Activated T-cell treated with anti-CD3 and anti-CD28 coated beads for 48 hours (primary cell): ENCODE data around the gene AHCTF1.

Experiments
- DNase-seq: peaks from one replicate; pipeline ENCODE4 v3.0.0-alpha.2; 2020; ENCODE audit warnings: low read depth

AHCTF1 gene, protein sequence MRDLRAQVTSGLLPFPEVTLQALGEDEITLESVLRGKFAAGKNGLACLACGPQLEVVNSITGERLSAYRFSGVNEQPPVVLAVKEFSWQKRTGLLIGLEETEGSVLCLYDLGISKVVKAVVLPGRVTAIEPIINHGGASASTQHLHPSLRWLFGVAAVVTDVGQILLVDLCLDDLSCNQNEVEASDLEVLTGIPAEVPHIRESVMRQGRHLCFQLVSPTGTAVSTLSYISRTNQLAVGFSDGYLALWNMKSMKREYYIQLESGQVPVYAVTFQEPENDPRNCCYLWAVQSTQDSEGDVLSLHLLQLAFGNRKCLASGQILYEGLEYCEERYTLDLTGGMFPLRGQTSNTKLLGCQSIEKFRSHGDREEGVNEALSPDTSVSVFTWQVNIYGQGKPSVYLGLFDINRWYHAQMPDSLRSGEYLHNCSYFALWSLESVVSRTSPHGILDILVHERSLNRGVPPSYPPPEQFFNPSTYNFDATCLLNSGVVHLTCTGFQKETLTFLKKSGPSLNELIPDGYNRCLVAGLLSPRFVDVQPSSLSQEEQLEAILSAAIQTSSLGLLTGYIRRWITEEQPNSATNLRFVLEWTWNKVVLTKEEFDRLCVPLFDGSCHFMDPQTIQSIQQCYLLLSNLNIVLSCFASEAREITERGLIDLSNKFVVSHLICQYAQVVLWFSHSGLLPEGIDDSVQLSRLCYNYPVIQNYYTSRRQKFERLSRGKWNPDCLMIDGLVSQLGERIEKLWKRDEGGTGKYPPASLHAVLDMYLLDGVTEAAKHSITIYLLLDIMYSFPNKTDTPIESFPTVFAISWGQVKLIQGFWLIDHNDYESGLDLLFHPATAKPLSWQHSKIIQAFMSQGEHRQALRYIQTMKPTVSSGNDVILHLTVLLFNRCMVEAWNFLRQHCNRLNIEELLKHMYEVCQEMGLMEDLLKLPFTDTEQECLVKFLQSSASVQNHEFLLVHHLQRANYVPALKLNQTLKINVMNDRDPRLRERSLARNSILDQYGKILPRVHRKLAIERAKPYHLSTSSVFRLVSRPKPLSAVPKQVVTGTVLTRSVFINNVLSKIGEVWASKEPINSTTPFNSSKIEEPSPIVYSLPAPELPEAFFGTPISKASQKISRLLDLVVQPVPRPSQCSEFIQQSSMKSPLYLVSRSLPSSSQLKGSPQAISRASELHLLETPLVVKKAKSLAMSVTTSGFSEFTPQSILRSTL (N-terminal part only)

DNA sequence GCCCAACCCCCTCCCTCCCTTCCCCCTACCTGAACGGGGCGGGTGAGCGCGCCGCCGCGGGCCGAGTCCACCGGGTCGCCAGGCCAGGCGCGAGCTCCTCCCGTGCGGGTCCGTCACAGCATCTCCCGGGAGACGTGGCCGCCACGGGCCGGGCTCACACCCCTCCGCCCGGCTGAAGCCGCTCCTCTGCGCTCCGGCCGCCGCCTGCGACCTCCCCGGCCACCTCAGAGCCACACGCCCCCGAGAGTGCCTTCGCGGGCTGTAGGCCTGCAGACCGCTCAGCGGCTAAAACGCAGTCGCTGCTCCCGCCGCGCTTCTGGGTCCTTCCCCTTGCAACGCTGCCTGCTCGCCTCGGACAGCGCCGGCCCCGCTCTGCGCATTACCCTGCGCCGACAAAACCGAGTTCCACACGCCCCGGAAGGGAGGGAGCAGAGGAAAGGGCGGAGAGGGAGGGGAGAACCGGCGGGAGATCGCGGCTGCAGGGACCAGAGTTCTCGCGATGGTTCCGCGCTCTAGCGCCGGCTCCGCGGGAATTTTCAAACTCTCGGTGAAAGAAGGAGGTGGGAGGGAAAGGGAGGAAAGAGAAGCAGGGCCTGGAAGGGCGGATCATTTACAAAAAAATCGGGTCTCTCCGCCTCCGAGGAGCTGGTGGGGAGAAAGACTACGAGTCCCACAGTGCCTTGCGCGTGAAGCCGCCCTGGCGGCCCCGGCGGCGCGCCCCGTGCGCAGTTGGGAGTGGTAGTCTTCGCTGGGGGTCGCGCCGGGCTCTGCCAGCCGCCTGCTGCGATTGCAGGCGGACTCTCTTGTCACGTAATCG, at the start of gene AHCTF1:
AHCTF1 (minus strand) TSS at position 400 of the 817 bp plus-strand sequence. CDS start 13,578 bp downstream, outside the sequence.
- peak; percentile 89 for DNase-seq

DNA sequence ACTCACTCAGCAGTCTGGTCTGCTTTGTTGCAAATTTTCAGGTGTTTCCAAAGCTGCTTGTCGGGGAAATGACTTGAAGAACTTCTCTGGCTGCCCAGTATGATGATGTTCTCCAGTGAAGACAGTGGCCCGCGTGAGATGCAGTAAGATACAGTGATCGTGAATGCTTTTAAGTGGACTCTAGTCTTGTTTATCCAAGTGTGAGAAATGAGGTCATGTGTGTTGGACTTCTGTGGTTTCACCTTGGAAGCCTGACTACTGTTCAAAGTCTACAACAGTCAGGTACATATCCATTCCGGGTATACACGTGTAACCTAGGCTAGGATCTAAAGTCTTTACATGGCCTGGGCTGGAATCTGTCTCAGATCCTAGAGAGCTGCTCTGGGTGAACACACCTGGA, 47.0 kb upstream of the AHCTF1 start:
- DNase-seq: no peak

DNA sequence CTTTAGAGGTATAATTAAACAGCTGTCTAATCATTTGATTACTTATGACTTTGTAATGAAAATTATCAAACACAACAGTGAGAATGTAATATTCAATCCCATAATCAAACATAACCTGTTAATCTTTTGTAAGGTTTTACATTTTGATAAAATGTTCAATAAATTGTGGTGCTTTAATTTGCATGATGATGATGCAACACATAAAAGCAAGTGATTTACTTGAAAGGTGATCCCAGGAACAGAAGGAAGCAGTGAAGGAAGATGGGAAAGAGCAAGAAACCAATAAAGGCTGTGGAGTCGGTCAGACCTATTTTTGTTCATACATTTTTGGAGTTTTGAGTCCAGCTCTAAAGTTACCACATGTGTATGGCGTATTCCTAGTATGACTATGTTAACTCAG, 46.5 kb upstream of the AHCTF1 start:
- DNase-seq: no peak

DNA sequence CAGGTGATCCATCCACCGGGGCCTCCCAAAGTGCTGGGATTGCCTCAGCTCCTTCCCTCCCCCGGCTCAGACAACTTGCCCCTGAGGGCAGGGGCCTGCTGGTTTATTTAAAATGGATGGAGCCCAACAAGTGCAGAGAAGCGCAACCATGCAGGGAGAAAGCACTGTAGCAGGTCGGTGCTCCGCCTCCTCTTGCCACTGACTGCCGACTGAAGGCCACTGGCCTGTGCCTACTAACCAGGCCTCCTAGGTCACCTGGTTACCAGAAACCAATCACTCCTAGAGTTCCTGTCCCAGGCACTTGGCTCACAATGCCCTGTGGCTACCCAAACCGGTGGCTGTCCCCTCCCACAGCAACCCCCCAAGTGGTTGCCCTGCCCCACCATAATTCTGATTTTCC, 40.2 kb upstream of the AHCTF1 start:
- no peak for DNase-seq

DNA sequence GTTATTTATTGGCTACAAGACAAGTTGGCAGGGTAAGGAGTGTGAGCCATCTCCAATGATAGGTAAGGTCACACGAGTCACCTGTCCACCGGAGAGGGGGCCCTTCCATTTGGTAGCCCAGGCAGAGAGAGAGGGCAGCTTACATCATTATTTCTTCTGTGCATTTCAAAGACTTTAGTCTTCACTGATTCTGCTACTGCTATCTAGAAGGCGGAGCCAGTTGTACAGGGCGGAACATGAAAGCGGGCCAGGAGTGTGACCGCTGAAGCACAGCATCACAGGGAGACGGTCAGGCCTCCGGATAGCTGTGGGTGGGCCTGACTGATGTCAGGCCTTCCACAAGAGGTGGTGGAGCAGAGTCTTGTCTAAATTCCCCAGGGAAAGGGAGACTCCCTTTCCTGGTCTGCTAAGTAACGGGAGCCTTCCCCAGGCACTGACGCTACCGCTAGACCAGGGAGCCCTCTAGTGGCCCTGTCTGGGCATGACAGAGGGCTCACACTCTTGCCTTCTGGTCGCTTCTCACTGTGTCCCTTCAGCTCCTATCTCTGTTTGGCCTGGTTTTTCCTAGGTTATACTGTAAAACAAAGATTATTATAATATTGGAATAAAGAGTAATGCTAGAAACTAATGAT, 39.5 kb upstream of the AHCTF1 start:
- DNase-seq: peak; percentile 27

DNA sequence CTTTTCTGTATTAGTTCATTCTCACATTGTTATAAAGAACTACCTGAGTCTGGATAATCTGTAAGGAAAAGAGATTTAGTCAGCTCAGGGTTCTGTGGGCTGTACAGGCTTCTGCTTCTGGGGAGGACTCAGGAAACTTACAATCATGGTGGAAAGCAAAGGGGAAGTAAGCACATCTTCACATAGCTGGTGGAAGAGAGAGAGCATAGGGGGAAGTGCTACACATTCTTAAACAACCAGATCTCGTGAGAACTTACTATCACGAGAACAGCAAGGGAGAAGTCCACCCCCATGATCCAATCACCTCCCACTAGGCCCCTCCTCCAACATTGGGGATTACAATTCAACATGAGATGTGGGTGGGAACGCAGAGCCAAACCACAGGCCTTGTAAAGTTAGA, 37.9 kb upstream of the AHCTF1 start:
- no peak for DNase-seq

DNA sequence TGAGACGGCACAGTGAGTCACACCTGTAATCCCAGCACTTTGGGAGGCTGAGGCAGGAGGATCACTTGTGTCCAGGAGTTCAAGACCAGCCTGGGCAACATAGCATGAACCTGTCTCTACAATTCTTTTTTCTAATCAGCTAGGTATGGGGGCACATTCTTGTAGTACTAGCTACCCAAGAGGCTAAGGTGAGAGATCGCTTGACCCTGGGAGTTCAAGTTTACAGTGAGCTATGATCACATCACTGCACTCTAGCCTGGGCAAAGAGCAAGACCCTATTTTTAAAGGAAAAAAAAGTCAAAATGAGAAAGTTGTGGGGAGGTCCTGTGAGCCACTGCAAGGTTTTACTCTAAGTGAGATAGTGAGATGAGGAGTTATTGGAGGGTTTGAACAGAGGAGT, 34.8 kb upstream of the AHCTF1 start:
- DNase-seq: no peak

DNA sequence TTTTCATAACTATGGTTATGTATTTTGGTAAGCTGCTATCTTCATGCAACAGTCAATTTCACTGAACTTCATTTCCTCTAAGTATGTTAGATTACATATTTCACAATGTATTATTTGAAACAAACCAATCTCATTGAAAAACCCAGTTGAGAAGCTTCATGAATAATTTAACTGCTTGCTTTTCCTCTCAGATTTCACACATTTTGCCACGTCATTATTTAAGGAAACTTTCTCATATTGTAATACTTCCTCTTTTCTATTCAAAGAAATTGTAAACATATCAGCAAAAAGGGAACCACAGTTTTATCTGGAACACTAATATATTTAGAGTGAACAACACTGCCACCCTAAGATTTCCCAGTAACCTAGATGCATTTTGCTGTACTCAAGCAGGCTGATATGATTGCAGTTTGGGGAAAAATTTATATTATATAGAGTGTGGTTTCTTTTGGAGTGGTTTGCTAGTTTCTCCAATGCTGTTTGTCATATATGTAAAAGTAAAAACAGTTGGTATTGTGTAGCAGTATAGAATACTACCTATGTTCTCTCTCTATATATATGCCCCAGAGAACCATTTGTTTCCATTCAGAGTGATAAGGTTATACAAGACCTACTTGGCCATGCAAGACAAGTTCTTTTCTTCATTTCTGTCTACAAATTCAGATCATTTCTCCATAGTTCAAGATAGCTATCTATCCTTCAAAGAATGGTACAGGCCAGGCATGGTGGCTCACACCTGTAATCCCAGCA, 28.4 kb upstream of the AHCTF1 start:
- no peak for DNase-seq

DNA sequence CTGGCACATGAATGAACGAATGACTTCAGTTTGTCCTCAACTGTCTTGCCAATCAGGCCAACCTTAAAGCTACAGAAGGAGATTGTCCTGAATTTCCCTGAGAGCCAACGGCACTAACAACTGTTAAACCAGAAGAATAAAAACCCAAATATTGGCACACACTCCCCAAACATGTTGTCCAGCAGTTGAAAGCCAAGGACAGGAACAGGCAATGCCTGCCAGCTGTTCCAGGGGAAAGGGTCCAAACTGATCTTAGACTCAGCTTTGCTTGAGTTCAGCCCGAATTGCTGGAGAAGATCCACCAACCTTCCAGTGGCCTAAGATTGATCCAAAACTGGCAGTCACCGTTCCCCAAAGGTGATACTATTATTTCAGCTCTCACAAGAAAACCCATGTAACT, 22.4 kb upstream of the AHCTF1 start:
- no peak for DNase-seq

DNA sequence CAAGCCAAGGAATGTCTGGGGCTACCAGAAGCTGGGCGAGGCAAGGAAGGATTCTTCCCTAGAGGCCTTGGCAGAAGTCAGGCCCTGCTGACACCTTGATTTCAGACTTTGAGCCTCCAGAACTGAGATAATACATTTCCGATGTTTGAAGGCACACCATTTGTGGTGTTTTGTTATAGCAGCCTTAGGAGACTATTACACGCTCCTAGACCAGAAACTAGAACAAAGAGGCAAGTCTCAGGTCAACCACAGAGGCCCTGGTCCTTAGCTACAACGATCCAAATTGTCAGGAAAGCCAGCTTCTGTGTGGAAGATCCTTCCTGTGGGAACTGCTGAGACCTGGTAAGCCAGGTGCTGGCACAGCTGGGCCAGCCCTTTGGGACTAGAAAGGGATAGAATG, 19.7 kb upstream of the AHCTF1 start:
- DNase-seq: no peak

DNA sequence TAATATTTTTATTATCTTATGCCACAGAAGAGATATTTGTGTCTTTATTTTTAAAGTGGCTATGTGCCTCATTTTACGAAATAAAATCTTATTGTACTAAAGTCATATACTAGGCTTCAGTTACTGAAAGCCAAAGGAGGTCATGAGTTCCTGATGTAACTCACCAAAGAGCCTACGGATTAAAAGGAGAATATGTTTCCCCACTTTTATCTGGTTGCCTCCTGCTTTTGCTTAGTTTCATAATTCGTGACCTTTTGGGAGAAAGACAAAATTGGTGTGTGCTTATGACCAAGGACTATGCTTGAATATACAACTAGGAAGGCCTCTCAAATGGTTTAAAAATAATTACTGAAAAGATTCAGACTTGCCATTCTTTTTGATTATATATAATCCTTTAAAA, 18.2 kb upstream of the AHCTF1 start:
- DNase-seq: no peak

DNA sequence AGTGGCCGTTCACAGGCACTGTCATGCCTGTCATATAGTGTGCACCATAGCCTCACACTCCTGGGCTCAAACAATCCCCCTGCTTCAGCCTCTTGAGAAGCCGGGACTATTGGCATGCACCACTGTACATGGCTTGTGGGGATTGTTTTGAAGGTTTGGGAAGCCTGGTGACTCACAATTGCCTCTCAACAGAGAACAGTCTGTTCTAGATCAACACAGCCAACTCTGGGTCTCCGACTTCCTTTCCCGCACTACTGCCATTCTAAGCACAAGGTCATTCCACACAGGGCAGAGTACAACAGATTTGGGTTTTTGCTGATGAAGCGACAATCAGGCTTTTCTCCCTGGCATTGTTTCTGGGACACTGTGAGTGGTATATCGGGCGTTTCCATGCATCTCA, 15.5 kb upstream of the AHCTF1 start:
- DNase-seq: no peak

DNA sequence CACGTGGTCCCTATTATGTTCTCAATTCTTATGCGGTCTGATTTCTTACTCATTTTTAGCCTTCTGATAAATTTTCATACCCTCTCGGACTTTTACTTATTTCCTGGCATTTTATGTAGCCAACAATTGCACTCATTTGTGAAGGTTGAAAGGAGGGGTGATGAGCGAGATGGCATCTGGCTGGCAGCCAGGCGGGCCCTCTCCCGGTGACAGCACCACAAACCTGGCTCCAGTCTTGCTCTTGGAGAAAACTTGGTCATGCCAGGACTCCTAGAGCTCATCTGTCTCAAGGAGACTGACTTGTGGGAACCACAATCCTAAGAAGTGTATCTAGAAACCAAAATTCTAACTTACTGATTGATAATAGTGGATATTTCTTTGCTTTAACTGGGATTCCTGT, 14.6 kb upstream of the AHCTF1 start:
- no peak for DNase-seq

DNA sequence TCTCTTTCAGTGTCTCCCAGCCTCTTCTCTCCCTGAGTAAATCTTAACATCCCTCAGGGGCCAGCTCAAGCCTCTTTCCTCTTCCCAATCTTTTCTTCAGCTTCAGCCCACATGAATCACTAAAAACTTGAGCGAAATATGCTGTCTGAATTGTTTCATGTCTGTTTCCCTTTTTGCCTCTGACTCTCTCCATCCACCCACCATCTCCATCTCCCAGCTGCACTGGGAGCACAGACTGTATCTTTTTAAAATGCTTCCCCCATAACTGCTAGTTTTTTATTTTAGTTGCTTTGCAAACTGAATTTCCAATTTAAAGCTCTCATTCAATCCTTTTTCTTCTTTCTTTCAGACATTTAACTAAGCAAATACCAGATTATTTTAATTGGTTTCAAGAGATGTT, 3.0 kb upstream of the AHCTF1 start:
- no peak for DNase-seq

DNA sequence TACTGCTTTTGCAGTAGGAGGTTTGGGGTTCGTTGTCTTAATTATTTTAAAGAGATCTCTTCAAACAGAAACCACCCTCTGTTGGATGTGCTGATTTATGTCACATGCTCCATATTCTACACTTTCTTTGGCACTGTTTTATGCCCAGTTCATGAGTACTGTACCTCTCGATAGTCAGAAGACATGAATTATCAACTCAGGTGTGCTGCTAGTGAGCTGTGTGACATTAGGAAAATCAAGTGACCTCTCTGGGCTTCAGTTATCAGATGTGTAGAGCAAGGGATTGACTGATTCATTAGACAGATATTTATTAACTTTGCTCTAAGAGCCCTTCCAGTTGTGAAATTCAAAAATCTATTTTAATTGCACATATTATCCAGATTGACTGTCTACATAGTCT, 2.1 kb upstream of the AHCTF1 start:
- DNase-seq: no peak

DNA sequence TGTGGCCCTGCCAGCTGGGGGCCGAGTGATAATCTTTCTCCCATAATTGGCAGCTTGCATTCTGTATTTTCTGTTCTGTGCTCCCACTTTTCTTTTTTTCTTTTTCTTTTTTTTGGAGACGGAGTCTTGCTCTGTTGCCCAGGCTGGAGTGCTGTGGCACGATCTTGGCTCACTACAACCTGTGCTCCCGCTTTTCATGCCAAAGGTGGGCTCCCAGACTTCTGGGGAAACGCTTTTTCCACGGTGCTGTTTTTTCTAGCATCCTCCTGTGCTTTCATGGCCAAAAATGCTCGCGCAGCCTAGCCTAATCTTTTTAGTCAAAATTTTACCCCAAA, 585 bp upstream of the AHCTF1 start:
- no peak for DNase-seq

DNA sequence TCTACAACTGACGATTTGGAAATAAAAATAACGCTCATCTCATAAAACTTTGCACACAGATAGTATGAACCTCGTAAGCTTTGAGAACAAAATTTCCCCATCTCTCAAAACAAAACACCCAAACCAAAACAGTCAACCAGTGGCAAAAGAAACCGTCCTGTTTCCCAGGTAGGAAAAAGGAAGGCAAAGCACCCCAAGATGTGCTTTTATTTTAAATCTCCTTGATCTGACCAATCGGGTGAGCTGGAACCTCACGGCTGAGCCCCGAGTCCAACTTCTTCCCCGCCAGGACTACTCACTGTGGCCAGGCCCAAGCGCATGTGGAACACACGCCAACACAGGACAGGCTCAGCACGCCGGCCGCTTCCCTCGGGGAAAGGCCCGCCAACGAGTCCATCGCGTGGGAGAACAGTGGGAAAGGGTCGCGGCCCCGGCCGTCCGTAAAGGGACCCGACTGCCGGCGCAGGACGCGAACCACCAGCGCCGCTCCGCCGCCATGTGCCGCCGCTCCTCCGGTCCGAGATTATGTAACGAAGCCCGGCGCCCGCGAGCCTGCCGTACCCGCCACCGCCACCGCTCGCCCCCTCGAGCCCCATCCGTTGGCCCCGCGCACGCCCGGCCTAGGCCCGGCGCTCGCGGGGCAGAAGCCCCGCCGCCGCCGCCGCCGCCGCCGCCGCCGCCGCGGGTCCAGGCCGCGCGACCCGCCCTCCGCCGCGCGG, 759 bp downstream of the AHCTF1 start:
- DNase-seq: peak; percentile 37

DNA sequence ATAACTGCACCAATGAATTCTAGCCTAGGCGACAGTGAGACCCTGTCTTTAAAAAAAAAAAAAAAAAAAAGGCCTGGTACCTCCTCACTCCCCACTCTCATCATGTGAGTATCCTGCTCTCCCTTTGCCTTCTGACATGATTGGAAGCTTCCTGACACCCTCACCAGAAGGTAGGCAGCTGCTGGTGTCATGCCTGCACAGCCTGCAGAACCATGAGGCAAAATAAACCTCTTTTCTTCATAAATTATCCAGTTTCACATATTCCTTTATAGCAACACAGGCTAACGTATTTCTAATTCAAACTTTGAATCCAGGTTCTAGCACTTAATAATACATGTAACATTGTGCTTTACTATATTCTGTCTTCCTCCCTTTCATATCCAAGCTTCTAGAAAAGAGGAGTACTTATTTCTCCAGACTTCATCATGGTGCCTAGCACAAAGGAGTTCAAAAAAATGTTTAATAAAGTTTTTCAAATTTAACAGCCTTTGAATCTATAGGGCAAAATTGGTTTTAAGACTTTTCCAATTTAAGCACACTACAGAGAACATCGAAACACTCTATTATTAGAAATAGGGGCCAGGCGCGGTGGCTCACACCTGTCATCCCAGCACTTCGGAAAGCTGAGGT, 5.6 kb downstream of the AHCTF1 start:
- no peak for DNase-seq

DNA sequence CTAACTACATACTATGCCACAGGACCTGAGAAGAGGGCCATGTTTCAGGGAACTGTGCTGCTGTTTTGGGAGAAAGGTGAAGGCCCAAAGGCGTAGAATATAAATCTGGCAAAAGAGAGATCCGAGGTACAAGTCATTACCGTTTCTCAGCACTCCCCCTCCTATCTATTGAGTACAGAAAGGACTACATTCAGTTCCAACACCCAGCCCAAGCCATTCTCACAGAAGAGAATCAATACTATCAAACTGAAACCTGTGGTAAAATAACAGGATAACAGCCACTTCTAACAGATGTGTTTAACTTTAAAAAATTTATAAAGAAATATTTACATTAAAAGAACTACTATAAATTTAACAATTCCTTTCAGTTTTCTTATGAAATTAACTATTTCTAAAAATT, 7.8 kb downstream of the AHCTF1 start:
- no peak for DNase-seq

DNA sequence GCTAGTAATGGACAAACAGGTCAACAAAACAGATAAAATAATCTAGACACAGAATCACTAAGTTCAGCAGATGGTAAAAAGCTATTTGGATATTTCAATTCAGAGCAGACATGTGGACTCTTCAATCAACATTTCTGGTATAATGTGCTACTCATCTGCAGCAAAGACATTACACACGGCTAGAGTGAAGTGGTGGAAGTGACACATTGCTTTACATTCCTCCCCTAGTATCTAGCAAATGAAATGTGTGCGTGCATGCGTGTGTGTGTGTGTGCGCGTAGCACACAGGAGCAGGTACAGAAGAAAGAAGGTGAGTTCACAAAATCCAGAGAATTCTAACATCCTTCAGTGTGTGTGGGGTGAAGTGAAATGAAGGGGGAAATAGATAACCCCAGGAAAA, 8.3 kb downstream of the AHCTF1 start:
- no peak for DNase-seq
